CD4-positive, alpha-beta T cell treated with Interleukin-1 beta for 1 hour (primary cell): Measurements from ENCODE around the gene C11orf98.
"Not testable (repeated sequence)": the region's sequence is repeated elsewhere in the genome, so short reads cannot be mapped to it uniquely, and the experiment has no call there.

Experiments used
- DNase-seq, 2 donors: peaks; one replicate each; pipeline ENCODE4 v3.0.0-alpha.2; 2020 to 2022

The C11orf98 gene

DNA sequence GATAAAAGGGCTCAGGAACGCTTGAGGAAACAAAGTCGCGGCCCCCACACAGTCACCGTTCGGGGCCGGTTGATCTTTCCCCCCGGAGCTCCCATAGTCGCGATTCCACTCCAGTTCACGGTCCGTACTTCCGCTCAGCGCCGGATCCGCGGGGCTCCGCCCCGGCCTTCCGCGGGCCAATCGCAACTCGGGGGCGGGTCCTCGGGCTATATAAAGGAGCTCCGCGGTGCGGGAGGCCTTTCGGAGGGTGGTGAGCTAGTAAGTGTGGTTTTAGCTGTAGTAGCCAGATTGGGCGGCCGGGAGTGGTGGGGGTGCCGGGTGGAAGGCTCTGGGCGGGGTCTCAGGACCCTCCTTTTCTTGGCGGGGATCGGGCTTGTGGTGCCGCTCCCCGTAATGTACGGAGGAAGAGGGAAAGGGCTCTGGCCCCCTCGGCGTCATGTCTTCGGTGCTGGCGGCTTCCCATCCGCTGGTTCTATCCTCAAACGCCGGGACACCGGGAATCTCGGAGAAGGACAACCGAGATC, at the start of gene C11orf98, which contains the start of gene CSKMT:
Gene C11orf98, minus strand, starts transcription at position 136 of the 524 bp plus-strand sequence. Its CDS starts 41 bp downstream, at position 95.
Gene CSKMT, plus strand, starts transcription at position 238 of the 524 bp plus-strand sequence. CDS start 568 bp downstream, outside the sequence.
- DNase-seq: peak; percentile 93 to 97

DNA sequence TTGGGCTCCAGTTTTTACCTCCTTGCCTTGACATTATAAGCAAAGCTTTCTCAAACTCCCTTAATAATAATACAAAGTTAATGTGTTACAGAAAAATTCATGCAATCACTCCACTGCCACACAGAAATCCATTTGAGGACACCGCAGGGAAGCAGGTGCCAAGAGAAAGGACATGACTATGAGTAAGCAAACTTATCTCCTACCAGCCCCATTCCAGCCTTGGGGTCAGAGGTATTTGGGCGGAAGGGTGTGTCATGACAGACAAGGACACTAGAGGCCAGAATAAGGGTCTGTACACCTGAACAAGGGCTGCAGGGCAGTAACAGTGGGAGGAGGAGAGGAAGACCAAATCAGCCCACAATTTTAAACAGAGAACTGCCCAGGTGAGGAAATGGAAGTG, 48.3 kb upstream of the C11orf98 start:
- DNase-seq: no peak

DNA sequence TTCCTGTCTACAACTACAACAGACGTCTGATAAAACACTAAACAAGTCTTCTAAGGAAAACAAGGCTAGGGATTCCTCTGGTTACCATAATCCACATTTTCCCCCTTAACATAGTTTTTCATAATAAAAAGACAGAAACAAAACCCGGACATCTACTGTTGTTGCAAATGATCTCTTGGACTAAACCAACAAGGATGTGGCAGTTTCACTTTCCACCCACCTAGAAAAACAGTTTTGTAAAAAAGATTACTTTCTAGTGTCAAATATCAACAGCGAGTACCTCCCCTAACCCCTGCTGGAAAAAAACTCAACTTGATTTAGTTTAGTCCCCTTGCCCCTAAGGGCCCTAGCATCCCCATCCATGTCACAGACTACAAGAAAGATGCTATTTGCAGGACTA, 47.9 kb upstream of the C11orf98 start:
- DNase-seq: no peak

DNA sequence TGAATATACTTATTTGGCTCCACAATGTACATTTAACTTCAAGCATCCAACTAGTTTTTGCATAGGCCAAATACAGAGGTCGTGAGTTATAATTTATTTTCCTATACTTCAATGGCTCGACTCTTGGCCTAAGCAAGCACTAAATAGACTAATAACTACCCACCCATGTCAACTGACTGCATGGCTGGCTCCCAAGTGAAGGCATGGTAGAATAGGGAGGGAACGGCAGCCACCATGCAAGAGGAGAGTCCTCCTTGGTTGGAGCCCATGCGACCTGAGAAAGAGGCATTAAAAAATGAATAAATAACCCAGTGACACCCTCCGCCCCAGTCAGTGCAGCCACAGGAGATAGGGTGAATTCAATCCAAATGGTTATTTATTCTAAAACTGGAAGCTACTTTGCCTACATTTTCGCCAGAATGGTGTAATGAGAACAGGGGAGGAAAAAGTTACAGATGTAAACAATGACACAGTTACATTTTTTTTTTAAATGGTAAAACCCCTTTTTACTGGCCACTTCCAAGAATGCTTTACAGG, 47.3 kb upstream of the C11orf98 start:
- no peak for DNase-seq

DNA sequence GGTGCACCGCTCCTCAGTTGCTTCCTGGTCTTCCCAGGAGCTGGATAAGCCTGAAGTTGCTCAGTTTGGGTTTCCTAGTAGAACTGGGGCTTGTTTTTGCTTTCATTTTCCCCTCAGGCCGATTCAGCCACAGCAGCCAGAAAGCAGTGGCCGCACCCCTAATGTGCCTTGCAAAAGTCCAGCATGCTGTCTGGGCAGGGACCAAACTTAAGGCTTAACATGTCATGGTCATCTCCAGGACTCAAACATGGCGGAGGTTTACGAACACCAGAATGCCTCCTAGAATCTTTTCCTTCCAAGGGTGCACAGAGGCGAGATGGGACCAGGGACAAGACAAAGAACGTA, 45.0 kb upstream of the C11orf98 start:
- no peak for DNase-seq

DNA sequence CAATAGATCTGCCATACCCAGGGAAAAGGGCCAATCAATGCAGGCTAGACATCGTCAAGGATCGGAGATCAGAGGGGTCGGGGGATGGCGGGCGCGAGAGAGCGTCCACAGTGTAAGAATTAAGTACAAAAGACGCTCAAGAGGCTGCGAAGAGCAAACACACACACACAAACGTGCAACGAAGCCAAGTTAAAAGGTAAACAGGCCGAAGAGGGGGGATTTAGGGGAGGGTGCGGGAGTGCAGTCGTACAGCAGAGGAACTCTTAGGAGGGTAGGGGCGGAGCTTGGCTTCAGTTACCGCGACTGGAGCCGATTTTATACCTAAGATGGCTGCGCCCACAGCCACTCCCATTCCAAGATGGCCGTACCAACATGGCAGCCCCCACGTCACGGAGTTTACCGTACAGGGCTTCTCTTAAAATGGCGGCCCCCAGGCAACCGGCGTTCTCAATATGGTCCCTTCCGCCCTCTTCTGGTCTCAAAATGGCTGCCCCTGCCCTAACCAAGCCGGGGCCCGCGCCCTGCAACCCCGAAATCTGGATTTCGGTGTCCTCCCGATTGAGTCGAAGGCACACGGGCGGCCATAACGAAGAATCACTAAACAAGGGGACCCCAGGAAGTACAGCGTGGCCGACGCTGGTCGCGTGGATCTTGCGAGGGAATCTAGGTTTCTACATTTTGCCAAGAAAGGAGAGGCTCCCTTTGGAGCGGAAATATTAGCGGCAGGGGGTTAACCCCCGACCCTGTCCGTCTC, 44.4 kb upstream of the C11orf98 start:
- DNase-seq: peak; percentile 98

DNA sequence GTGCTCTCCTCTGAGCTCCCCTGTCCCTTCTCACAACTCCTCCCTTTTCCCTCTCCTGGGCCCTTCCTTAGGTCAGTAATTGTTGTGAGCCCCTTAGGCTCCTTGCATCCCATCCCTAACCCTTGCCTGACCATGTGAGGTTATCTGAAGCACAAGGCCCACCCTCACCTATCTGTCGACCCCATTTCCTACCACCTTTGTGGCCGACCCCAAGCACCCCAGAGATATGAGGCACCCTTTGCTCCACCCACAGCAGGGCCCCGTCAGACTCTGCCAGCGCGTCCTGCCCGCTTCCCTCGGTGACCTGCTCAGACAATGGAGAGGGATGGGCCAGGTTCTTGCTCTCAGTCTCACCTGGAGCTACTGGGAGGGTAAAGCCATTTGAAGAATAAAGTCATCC, 43.8 kb upstream of the C11orf98 start:
- DNase-seq: peak; percentile 48 to 56

DNA sequence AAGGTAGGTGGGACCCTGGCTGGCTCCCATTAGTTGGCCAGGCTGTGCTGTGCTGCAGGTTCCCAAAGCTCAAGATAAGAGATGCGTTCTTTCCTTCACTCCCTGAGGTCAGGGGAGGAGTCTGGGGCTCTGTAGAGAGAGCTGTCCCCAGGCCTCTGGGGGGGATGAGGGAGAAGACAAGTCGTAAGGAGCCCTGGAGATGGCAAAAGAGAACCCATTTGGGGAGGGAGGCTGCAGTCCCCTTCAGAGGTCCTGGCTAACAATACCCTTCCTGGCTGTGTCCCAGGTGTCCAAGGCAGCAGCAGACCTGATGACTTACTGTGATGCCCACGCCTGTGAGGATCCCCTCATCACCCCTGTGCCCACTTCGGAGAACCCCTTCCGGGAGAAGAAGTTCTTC, 43.4 kb upstream of the C11orf98 start:
- DNase-seq: no peak

DNA sequence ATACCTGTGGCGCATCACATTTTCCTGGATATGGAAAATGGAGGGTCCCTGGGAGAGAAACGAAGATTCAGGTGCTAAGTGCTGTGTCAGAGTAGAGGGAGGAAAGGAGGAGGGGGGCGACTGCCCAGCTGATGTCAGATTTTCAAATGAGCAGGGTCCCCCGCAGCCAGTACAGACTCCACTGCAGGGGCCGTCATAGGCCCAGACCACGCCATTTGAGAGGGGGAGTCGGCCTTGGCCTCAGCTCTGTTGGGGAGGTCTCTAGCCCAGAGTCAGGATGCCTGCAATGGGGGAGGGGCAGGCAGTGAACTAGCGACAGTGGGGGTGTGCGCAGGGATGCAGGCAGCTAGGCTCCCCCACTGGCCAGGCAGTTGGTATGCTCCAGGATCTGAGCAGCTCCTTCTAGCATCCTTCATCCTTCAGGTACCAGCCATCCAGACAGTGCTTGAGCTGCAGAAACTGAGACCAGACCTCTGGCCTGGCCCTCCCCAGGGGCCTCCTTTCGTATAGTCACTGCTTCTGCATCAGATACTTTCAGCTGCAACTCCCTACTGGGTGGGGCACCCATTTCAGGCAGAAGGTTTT, 42.4 kb upstream of the C11orf98 start, which contains the start of the genes BSCL2 and GNG3:
Gene BSCL2, minus strand, starts transcription at position 148 of the 585 bp plus-strand sequence. CDS start 229 bp downstream, outside the sequence.
Gene GNG3, plus strand, starts transcription at position 400 of the 585 bp plus-strand sequence. CDS start 620 bp downstream, outside the sequence.
- no peak for DNase-seq

DNA sequence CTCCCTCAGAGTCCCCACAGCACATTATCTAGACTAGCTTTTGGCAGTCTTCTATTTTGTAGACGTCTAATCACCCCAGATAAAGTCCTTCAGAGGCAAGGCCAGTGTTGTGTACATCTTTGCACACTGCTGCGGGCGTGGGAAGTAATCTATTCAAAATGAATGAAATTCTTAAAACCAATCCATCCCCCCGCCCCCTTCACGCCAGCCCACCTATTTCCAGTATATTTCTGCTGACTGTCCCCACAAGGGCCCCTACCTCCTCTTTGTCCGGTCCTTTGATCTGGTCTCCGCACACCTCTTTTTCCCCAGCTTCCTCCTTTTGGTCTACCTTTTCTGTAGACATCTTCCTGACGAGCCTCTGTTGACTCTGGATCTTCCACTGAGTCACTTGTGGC, 41.8 kb upstream of the C11orf98 start:
- DNase-seq: no peak

DNA sequence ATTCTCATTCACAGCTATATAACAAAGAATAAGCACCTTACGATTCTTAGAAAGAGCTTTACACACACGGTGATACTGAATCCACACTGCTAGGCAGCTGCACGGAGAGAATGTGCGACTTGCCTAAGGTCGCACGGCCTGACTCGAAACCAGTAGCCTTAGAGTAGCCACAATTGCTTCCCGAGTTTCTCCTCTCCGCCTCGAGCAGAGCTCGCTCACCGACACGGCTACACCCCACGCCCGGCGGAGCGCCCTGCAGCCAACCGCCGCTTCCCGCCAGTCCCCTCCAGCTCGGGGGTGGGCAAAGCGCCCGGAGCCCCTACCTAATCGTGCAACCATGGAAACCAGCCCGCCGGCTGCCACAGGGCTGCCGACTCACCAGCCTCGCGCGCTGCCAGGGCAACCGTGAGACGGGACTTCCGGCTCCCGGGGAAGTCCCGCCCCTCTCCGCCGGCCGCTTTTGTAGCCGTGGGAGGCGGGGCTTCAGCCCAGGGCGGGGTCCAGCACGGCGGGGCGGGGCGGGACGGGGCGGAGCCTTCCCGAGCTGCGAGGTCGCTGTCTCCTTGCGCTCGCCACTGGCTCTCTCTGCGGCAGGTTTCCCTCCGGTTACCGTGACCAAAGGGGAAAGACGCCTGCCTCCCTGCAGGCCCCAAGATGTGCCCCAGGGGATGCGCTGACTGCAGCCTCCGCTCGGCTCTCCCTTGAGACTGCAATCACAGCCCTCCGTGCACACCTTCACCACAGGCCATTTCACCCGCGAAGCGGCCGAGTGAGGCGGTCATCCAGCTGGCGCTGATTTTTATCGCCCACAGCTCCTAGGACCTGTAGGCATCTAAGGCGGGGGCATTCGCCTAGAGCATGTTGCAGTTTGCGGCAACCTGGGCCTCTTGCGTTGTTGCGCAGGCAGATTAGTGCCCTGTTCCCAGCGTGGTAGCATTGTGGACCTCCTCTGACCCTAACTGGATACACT, 41.2 kb upstream of the C11orf98 start:
- DNase-seq: peak; percentile 94

DNA sequence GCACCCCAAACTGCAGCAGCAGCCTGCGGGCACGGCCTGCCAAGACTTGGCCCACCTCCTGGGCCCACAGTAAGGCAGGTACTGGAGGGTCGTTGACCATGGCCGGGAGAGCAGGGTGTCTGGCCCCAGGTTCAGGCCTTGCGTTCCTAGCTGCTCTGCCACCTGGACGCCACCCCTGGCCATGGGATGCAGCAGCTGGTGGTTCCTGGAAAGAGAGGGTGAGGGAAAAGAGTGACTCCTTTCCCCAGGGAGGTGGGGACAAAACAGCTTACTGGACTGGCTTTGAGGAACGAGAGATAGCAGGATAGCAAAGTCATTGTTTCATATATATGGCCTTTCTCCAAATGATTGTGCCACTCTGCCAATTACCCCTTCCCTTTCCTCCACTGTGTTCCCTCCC, 40.4 kb upstream of the C11orf98 start:
- no peak for DNase-seq

DNA sequence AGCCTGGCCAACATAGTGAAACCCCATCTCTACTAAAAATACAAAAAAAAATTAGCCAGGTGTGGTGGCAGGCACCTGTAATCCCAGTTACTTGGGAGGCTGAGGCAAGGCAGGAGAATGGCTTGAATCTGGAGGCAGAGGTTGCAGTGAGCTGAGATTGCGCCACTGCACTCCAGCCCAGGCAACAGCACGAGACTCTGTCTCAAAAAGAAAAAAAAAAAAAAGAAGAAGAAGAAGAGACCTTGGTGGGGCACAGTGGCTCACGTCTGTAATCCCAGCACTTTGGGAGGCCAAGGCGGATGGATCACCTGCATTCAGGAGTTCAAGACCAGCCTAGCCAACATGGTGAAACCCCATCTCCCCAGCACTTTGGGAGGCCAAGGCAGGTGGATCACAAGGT, 38.9 kb upstream of the C11orf98 start:
- DNase-seq: not testable (repeated sequence)

DNA sequence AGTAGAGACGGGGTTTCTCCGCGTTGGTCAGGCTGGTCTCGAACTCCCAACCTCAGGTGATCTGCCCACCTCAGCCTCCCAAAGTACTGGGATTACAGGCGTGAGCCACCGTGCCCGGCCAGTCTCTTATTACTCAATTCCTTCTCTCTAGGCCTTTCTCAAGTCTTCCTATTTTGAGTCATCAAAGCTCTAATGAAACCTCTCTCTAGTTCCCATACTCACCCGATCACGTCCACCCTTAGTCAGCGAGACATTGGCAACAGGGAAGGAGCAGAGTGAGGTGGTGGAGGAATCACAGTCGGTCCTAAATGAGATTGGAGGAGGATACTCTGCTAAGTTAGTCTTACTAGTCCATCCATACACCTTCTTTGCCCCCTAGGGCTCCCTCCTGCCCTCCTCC, 37.2 kb upstream of the C11orf98 start:
- peak in 1 of 2 donors; percentile 36 for DNase-seq

DNA sequence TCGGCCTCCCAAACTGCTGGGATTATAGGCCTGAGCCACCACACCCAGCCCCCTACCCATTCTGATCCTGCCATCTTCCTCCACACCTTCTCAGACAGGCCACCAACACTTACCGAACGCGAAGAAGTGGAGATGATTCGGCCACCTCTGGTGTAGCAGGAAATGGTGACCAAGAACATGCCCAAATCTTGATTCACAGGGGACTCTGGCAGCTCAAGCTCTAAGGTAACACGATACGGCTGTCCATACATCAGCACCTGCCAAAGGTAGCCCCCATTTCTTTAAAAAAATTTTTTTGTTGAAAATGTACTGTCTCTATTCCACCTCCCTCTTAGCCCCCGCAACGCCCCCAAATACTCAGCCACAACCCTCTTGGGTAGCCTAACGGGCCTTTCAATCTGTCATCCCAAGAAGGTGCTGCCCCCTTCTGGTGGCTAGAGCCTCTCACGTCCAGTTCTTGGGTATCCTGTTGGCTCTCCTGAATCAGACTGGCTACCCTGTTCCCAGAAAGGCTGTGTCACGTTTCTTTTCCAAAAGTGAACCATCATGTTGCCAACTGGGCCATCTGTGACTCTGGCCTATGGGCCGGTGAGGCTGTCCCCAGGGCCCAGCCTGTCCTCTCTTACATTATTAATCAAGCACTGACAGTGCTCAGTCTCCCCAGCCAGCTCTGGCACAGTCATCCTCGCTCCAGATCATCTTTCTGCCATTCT, 29.6 kb upstream of the C11orf98 start:
- DNase-seq: peak; percentile 78 to 83

DNA sequence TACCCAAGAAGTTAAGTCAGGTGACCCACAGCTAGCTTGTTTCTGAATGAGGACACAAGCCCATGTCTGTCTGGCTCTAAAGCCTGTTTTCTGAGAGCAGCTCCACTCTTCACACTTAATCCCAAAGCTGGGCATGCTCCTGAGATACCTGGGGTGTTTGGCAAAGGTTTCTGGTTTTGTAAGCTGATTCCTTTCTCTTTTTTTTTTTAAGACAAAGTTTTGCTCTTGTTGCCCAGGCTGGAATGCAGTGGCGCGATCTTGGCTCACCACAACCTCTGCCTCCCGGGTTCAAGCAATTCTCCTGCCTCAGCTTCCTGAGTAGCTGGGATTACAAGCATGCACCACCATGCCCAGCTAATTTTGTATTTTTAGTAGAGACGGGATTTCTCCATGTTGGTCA, 28.6 kb upstream of the C11orf98 start:
- not testable (repeated sequence) for DNase-seq

DNA sequence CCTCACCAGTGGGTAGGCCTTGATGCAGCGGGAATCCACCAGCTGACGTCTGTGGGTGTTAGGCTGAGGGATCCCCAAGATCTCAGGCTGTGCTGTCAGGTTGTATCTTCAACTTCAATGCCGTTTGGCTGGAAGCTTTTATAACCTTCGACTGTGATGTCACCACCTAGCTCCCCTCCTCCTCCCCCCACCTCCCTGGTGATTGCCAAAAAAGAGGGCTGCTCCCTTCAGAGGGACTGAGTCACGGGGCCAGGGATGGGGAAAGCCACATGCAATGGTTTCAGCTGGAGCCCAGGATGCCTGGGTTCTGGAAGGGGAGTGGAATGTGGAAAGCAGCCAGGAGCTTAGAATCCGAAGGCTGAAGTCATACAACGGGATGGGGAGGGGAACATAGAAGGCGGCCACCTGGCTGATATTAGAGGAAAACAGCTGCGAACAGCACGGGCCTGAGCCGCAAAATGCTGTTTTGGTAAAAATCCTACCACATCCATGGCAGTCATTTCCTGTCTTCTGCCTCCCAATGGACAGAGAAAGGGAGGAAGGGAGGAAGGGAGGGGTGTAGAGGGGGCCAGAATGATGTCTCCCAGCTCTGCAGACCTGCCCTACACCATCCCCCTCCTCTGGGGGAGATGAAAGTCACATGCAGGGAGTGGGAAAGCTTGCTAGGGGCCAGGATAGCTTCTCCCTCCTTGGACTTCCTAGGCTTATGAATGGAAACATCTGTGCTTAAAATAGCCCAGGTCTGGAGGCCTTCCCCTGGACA, 24.6 kb upstream of the C11orf98 start, which contains the start of gene LRRN4CL:
Gene LRRN4CL, minus strand, starts transcription at position 110 of the 763 bp plus-strand sequence. CDS start 1,022 bp downstream, outside the sequence.
- DNase-seq: no peak

DNA sequence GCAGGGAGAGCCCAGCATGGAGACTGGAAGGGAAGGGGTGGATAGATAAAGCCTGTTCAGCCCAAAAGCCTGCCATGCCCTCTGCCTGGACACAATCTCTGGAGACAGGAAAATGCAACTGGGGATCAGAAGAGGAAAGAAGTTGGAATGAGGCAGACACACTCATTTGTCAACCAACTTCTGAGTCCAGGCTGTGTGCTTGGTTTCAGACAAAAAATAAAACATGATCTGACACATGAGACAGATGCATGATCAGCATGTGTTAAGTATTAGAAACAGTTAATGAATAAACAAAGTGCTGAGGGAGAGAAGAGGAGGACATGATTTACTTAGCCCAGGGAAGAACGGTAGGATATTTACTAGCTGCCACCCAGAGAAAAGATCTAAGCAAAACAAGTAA, 23.5 kb upstream of the C11orf98 start:
- no peak for DNase-seq

DNA sequence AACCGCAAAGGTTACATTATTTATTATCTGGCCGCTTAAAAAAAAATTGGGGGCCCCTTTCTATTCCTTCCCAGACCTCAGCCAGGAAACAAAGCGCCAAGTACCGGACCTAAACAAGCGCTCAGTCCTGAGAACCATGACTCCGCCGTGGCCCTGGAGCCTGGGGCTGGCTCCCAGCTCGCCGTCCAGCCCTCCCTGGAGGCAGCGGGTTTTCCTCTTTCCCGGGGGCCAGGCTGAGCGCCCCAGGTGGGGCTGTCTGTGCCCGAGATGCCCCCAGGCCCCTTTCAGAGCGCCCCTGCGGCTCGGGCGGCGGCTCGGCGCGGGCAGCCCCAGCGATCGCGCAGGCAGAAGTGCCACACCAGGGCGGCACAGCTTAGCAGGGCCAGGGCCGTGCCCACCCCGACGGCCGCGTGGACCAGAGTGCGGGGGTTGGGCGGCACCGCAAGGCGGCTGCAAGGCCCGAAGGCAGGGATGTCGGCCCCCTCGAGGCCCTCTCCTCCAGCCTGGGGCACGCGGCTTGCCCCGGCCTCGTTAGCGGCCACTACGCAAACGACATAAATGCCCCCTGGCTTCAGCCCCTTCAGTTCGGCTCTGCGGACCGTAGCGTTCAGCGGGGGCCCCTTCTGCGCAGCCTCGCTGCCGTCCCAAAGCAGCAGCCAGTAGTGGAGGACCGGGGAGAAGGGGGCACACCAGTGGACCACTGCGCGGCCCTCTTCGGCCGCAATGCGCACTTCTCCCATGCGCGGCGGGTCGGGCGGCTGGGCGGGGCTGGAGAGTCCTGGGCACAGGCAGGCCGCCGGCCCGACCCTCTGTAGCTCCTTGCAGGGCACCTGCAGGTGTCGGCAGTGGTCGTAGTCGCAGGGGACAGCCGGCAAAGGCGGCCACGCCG, 22.7 kb upstream of the C11orf98 start:
- no peak for DNase-seq

DNA sequence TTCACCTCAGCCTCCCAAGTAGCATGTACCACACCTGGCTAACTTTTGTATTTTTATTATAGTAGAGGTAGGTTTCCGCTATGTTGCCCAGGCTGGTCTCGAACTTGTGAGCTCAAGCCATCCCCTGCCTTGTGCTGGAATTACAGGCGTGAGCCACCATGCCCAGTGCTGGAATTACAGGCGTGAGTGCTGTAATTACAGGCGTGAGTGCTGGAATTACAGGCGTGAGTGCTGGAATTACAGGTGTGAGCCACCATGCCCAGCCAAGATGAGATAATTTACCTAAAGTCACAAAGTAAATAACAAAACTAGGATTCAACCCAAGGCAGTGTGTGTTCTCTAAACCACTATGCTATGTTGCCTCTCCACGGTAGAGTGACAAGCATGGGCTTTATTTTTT, 17.5 kb upstream of the C11orf98 start:
- no peak for DNase-seq
